CD4-positive, alpha-beta memory T cell (primary cell): ENCODE results near the gene SCRG1. TPM values are rescaled to one million over a fixed set of nuclear protein-coding genes. Genes with fewer than 3 reads are reported as not detected.

ENCODE experiments used
- CTCF ChIA-PET: fragments of 350-600 bp; sonication (Branson Sonifier 250); formaldehyde crosslinking; loops from one replicate; lab custom pipeline; 2021; ENCODE audit warnings: inconsistent platforms; ENCODE audit not compliant: partially characterized antibody; lab: Charles Lee
- POLR2A ChIA-PET: fragments of 350-600 bp; sonication (Branson Sonifier 250); formaldehyde crosslinking; loops from one replicate; lab custom pipeline; 2021; ENCODE audit not compliant: partially characterized antibody; lab: Charles Lee
- DNase-seq, 5 donors: peaks; one replicate each; pipeline versions ENCODE4 v3.0.0 to v3.0.0-alpha.2; 2020 to 2022; ENCODE audit warnings: mixed read lengths in 1 of 5
- H3K27ac ChIP-seq: one replicate; pipeline ENCODE4 v1.7.0; 2013; ENCODE audit warnings: low read depth, low read length
- H3K27me3 ChIP-seq: 2 replicates; pipeline ENCODE4 v1.7.0; 2013; ENCODE audit warnings: mild to moderate bottlenecking, low read length, moderate library complexity; ENCODE audit not compliant: insufficient read depth
- H3K36me3 ChIP-seq: 2 replicates; pipeline ENCODE4 v1.7.0; 2013; ENCODE audit warnings: mild to moderate bottlenecking, low read length, moderate library complexity; ENCODE audit not compliant: insufficient read depth
- H3K4me1 ChIP-seq: 2 replicates; pipeline ENCODE4 v1.7.0; 2013; ENCODE audit warnings: mild to moderate bottlenecking, low read length, moderate library complexity; ENCODE audit not compliant: insufficient read depth
- H3K4me3 ChIP-seq, 2 donors: one replicate each; pipeline ENCODE4 v1.7.0; 2013; ENCODE audit warnings: low read length in 2 of 2, mild to moderate bottlenecking in 1 of 2
- H3K9me3 ChIP-seq, 2 donors: one replicate each; pipeline ENCODE4 v1.7.0; 2013; ENCODE audit warnings: low read length in 2 of 2, control low read depth in 1 of 2; ENCODE audit not compliant: control insufficient read depth in 1 of 2
- H3K27ac Mint-ChIP-seq, 7 donors: one replicate each; pipeline ENCODE4 v1.8.0; 2020 to 2021; ENCODE audit warnings: mixed read lengths in 7 of 7, mild to moderate bottlenecking in 6 of 7, inconsistent platforms in 3 of 7, moderate library complexity in 3 of 7
- H3K27me3 Mint-ChIP-seq, 2 donors: one replicate each; pipeline ENCODE4 v1.8.0; 2020 to 2021; ENCODE audit warnings: mixed read lengths in 2 of 2
- H3K36me3 Mint-ChIP-seq, 2 donors: one replicate each; pipeline ENCODE4 v1.8.0; 2020 to 2021; ENCODE audit warnings: mixed read lengths in 2 of 2, inconsistent platforms in 1 of 2, mild to moderate bottlenecking in 1 of 2
- H3K4me1 Mint-ChIP-seq, 4 donors: one replicate each; pipeline ENCODE4 v1.8.0; 2020 to 2021; ENCODE audit warnings: mixed read lengths in 4 of 4, mild to moderate bottlenecking in 1 of 4
- H3K4me3 Mint-ChIP-seq, 8 donors: one replicate each; pipeline ENCODE4 v1.8.0; 2020 to 2021; ENCODE audit warnings: mixed read lengths in 8 of 8, mild to moderate bottlenecking in 7 of 8, moderate library complexity in 6 of 8, inconsistent platforms in 3 of 8
- H3K9me3 Mint-ChIP-seq, 8 donors: one replicate each; pipeline ENCODE4 v1.8.0; 2020 to 2021; ENCODE audit warnings: mixed read lengths in 8 of 8, mild to moderate bottlenecking in 5 of 8, inconsistent platforms in 3 of 8, moderate library complexity in 1 of 8
- intact Hi-C: fragments of 100-400 bp; cut with micrococcal nuclease; formaldehyde crosslinking; loops from one replicate; pipeline ENCODE4 v1.15.1; 2023
- polyA plus RNA-seq, 2 donors: library from polyadenylated mRNA; unstranded; fragments of 300-500 nt; fragmentation: Illumina TruSeq; gene quantifications; one replicate each; pipeline ENCODE4 v1.2.3, GENCODE V29; 2021
- total RNA-seq, 2 experiments: library from RNA; stranded (reverse); gene quantifications; one replicate each; pipeline ENCODE4 v1.2.3, GENCODE V29; 2021

SCRG1 gene
- total and polyA plus RNA-seq, 4 experiments from 2014 or later, result 0.16 TPM; not detected in 3

DNA sequence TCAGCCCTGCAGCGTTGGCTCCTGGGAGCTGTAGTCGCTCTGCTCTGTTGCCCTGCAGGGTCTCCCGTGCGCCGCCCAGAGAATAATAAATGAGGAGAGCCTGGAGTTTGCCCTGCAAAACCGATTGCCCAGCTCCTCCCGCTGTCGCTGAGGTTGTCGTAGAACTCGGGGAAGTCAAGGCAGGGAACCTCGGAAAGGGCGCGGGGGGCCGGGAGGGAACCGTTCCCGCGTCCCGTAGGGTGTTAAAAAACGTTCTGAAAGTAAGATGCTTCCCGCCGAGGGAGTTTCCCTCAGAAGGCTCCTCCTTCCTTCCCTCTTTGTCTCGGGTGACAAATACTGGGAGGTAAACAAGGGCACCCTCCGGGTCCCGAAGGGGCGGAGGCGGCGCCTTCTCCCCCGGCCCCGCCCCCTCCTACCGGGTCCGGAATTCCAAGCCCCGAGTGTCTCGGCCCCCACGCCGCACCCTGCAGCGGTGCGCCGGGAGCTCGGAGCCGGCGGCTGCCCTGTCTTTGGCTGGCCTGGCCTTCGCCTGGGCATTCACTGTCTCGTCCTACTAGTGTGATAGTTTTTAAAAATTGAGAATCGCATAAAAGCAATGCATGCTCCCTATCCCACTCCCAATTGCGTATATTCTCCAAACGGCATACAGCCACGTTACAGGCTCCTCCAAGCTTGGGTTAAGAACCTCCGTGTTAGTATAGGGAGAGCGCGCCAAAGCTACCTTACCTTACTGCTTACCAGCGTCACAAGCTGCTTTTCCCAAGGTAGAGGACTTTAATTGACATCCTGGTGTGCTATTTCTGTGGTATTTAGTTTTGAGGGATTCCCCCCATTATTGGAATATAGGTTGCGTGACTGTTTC, 63.8 kb downstream of the SCRG1 start:
- Histone ChIP-seq H3K4me3 (peak overlapping the region; percentile 92 to 95), H3K27ac (peak overlapping the region; percentile 43)
- POLR2A ChIA-PET, result interaction anchor here (0.6 to 8.1 kb wide), 19 partner anchors 11 to 948 kb away, joined by 3 to 375 read pairs (median 6); partner anchors contain the start of genes CEP44, FBXO8, GALNT7 and SAP30

More for the DNA sequence above, 63.8 kb downstream of the SCRG1 start:
- Mint-ChIP-seq H3K27me3 (peaks cover 0 to 2% of the 10 kb centered on the region in 2 donors), H3K9me3 (peaks cover 0 to 4% (median 0%) of the 10 kb centered on the region in 8 donors), H3K27ac (peak overlapping the region in 6 of 7 donors; percentile 95 to 99 (median 98)), H3K36me3 (peaks cover 4 to 30% of the 10 kb centered on the region in 2 donors), H3K4me3 (peak overlapping the region; percentile 97 to 100 (median 98)), H3K4me1 (peaks cover 17 to 33% (median 21%) of the 10 kb centered on the region in 4 donors)
- intact Hi-C loops, result loop anchor here (1.0 to 5.0 kb wide), 4 partner anchors 35 to 948 kb away; partner anchors contain the start of genes CEP44, FBXO8 and SAP30
- peak in 1 of 5 donors; percentile 52 for DNase-seq
- H3K27me3 ChIP-seq, result no peaks in the 10 kb centered on the region
- H3K9me3 ChIP-seq, result no peaks in the 10 kb centered on the region
- no peaks in the 10 kb centered on the region for H3K36me3 ChIP-seq
- CTCF ChIA-PET, result interaction anchor here (1.2 to 6.2 kb wide), 6 partner anchors 11 to 87 kb away, joined by 3 to 72 read pairs (median 8); partner anchors contain the start of gene SAP30
- peaks cover 26% of the 10 kb centered on the region for H3K4me1 ChIP-seq

Other genes with a start within 250 kb of the SCRG1 start
- 10 to 100 TPM; 24.1 to 26.3 TPM for gene GALNT7, start 230.3 kb downstream of the SCRG1 start, total RNA-seq
- gene GALNT7, start 230.3 kb downstream of the SCRG1 start, polyA plus RNA-seq, result 10 to 100 TPM; 12.6 to 20.4 TPM
- gene HMGB2, start 64.8 kb downstream of the SCRG1 start, total RNA-seq, result 100 to 1,000 TPM; 110 to 116 TPM
- 100 to 1,000 TPM; 197 to 255 TPM for gene HMGB2, start 64.8 kb downstream of the SCRG1 start, polyA plus RNA-seq
- 1 to 10 TPM; 5.6 to 7.0 TPM for gene SAP30, start 28.2 kb downstream of the SCRG1 start, total RNA-seq
- 1 to 10 TPM; 5.8 to 7.1 TPM for gene SAP30, start 28.2 kb downstream of the SCRG1 start, polyA plus RNA-seq
- not detected for gene HAND2, start 131.1 kb upstream of the SCRG1 start, total RNA-seq
- gene HAND2, start 131.1 kb upstream of the SCRG1 start, polyA plus RNA-seq, result not detected